IPS-NIHi11 (cell line): Measurements from ENCODE around the gene PHACTR1.

Experiments used
- DNase-seq: peaks from one replicate; pipeline ENCODE4 v3.0.0; 2012; ENCODE audit warnings: mixed read lengths, low spot score

PHACTR1 gene

GRCh38 chr6:13267142-13267651 is 550.6 kb downstream of the PHACTR1 start:
- DNase-seq = no peak

GRCh38 chr6:13268913-13269518 is 552.4 kb downstream of the PHACTR1 start:
- DNase-seq = peak; percentile 36

DNA sequence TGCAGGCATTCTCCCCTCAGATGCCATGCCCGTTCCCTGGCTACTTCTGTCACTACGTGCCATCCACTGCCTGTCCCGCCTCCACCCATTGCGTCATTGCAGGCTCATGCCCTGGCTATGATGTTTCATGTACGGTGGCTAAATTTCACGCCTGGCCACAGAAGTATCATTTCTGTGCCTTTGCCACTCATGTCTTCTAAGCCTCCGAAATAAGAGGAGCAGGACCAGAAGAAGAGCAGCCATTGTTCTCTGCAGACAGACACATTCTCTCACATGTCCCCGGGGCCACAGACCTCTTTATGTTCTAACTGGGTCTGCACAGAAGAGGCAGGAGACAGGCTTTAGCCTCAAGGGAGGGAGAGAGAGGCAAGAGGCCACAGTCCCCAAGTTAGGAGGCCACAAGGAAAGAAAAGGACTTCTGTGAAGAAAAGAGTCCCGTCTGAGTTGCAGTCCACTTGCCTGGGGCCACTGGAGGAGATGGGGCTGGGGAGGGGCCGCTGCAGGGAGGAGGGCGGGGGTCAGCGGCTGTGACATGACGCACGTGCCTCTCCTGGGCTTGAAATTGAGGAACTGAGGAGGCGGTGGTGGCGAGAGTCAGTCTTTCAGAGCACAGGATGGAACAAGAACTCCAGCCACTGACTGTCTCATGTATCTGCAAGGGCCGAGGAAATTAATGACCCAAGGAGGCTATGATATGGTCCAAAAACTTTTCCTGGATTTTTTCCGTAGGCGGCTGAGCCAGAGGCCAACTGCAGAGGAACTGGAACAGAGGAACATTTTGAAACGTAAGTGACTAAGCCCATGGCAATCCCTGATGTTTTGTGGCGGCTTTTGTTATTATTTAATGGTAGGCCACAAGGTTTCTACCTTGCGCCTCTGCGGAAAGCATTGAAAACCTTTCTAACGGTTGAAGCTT is 555.8 kb downstream of the PHACTR1 start:
- no peak for DNase-seq

GRCh38 chr6:13273202-13273930 is 556.8 kb downstream of the PHACTR1 start:
- DNase-seq = no peak

- no peak for DNase-seq
These were observed 557.6 kb downstream of the PHACTR1 start for GRCh38 chr6:13273931-13274706.

- no peak for DNase-seq
These were observed 558.3 kb downstream of the PHACTR1 start for GRCh38 chr6:13274707-13275434.

GRCh38 chr6:13275435-13275989 is 558.9 kb downstream of the PHACTR1 start:
- DNase-seq = no peak

DNA sequence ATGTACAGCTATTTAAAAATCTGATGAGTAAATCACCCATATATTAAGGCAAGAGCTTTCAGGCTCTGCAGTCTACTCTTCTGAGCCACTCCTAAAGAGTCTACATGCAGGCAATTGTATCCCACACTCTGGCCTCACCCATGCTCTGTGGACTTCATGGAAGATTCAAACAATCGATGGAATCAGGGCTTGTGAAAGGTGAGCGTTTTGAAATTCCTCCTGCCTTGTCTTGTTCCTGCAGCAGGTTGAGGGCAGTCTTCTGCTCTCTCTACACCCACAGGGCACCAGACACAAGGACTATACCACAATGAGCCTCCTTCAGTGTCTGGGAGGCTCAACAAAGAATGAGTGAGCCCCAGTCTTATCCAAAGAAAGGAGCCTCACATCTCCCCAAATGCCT is 560.7 kb downstream of the PHACTR1 start:
- no peak for DNase-seq

DNA sequence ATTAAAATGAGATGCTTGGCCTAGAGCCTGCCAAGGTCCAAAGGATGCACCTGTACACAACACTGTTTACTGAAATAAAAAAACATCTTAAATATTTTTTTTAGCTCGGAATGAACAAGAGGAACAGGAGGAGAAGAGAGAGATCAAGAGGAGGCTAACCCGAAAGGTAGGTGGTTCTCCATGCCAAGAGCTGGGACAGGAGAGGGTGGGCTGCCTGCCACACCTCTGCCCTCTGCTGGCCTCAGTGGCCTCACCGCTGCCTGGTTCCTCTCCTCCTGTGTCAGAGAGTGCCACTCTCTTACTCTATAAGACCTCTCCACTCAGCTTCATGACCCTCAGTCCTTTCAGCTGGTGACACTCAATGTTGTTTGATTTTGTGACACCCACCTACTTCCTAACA is 561.6 kb downstream of the PHACTR1 start:
- peak; percentile 64 for DNase-seq

DNA sequence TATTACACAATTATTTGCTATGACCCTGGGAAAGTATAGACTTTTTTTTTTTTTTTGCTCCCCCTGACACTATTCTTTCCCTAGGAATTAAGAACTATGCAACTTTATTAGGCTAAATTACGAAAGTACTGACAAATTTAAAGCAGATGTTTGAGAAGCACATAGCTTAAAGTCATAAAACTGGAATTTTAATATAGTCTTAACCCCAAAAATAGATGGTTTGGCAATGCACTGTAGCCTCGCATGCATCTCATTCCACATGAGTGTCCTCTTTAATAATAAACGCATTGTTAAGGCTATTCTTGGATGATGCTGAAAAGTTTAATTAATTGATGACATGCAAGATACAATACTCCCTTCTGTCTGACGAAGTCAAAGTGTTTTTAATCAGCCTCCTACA is 562.4 kb downstream of the PHACTR1 start:
- DNase-seq = no peak

GRCh38 chr6:13280254-13280653 is 563.7 kb downstream of the PHACTR1 start:
- no peak for DNase-seq

DNA sequence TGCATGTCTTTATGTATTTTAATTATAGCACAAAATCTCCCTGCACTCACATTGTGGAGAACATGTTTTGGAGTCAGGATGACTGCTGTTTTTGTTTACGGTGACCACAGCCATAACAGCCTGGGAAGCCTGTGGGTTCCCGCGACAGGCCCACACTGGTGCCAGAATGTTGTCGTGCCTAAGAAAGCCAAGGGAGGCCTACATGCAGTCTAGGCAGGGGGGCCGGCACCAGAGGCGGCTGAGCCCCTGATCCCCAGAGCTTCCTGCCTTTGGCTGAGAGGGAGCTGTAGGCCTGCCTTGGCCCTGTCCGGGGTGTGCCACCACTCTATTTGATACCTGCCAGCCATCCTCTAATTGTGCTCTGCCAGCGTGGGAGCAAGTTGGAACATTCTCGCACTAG is 565.1 kb downstream of the PHACTR1 start:
- no peak for DNase-seq

DNA sequence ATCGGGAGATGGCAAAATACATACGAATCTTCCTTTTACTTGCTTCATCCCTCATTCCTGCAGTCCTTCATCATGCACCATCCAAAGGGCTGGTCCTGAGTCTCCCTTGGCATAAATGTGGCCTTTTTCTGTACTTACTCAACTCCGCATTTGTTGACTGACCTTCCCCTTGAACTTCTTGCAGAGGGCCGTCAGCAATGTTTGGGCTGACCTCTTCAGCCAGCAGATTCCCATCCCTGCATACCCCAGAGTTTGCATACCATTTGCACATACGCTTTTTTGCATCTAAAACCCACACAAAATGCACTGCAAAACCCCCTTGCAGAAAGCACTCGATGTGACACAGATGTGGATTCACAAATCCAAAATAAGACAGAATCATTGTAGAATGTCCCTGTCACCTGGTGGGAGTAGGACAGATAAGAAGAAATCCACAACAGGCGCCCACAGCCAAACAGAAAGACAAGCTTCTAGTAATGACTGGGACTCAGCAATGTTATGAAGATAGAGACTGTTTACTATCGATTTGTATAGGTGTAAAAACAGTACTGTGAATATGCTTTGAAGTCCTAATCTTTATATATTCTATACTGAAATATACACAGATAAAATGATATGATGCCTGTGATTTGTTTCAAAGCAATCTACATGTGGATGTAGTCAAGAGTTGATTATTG is 566.0 kb downstream of the PHACTR1 start:
- no peak for DNase-seq

DNA sequence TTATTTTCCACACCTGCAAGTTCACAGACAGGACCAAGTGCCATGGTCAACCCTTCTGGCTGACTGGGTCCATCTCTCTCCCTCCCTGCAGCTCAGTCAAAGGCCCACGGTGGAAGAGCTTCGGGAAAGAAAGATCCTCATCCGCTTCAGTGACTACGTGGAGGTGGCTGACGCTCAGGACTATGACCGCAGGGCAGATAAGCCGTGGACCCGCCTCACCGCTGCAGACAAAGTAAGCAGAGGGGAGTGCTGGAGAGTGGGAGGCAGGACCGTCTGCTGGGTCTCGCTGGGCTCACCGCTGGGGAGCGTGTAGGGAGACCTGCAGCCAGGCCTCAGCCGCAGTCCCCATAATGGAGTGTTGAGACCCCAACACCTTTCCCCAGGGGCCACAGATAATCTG is 566.8 kb downstream of the PHACTR1 start:
- DNase-seq = no peak

GRCh38 chr6:13284646-13285045 is 568.1 kb downstream of the PHACTR1 start:
- DNase-seq = no peak

GRCh38 chr6:13285705-13286104 is 569.1 kb downstream of the PHACTR1 start:
- DNase-seq = no peak

DNA sequence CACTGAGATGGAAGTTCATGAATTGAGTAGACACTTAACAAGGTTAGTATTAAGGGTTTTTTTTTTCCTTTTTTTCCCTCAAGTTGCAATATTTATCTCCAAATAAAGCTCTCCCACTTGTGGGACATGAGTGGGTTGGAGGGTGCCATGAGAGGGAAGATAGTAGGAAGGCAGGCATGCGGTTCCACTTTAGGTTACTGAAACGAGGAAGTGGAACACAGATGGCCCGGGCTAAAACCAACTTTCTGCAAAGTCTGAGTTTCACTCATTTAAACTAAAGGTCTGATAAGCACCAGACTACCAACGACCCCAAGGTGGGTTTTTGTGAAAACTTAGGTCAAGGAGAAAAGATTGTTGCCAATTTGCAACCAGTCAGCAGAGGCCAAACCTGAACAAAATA is 569.6 kb downstream of the PHACTR1 start:
- DNase-seq = no peak

- no peak for DNase-seq
These were observed 570.5 kb downstream of the PHACTR1 start for GRCh38 chr6:13287104-13287503.

GRCh38 chr6:13288481-13288880 is 571.9 kb downstream of the PHACTR1 start:
- DNase-seq = no peak

DNA sequence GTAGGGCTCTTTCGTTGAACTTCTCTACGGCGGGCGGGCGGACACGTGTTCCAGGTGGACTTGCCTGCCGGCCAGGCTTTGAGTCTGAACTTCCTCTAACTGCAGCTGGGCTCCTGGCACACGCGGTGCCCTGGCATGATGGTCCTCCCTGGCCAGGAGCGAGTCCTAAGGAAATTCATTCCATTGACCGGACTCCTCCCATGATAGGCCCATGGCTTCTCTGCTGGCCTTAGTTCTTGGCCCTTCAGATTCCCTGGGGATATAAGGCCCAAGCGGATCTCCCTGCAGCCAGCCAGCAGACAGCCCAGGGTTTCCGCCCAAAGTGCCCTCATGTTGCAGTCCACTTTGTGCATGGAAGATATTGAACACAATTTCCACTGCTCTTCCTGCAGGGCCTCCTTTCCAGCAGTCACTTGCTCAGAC is 572.4 kb downstream of the PHACTR1 start:
- no peak for DNase-seq
